Measurements from ENCODE around the gene TTC33.
A peak's percentile ranks its signal among the peaks of the same experiment; 100 is the strongest.
"Not testable (repeated sequence)": the region's sequence is repeated elsewhere in the genome, so short reads cannot be mapped to it uniquely, and the experiment has no call there.

TTC33 gene

DNA sequence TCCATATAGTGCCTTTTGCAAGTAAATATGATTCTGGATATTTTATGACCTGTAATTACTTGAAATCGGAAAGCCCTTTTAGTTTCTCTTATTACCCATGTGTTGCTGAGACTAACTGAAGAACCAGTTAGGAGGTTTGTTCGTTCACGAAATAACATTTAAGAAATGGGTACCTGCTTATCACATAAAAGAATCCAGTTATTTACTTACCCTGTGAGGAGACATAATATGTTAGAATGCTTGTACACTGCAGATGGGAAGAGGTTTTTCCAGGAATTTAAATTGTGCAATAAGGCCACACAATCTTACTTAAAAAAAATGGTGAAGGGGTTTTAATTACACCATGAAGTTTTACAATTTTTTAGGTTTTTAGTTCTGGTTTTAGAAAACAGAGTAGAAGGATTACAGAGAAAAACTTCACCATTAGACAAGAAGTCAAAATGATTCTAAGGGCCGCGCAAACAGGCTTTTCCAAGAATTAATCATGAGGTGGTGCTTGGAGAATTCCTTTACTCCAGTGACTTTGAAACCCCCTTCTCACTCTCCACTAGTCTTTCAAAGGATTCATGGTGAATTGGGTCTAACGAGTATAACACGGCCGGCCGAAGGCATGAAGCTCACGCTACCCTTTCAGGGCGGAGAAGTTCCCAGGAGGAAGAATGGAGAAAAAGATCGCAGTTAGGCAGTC lies 77.2 kb downstream of the TTC33 start:
- no peak for DNase-seq

DNA sequence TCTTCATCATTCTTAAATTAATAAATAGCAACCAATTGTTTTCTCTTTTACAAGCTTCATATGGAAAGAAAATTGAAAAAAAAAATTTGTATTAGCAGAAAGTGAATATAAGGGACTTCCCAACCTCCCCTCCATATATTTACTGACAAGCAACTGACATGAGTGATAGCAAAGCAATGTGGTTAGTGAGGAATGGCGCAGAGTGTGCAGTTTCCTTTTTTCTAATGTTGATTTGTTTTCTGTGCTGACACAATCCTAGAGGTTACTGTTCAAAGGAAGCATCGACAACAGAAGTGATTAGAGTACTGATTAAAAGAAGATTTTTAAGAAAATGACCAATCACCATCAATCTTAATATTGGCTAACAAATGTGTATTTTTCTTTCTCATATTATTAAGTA lies 77.7 kb downstream of the TTC33 start:
- DNase-seq = no peak

DNA sequence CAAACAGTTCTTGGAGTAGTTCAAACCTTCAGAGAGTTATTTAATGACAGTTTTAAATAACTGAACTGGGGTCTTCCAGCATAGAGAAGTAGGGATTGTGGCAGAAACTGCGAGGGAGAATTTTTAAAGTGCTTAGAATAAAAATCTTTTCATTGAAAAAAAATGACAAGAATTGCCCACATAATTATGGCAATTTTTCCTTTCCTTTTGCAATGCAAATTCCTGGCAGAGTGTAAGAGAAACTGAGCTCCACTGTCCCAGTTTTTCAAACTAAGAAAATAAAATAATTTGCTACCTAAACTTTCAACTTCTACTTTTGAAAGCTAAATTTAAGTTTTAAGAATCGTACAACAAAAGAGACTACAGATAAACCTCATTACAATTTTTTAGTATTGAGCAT lies 78.3 kb downstream of the TTC33 start:
- no peak for DNase-seq

DNA sequence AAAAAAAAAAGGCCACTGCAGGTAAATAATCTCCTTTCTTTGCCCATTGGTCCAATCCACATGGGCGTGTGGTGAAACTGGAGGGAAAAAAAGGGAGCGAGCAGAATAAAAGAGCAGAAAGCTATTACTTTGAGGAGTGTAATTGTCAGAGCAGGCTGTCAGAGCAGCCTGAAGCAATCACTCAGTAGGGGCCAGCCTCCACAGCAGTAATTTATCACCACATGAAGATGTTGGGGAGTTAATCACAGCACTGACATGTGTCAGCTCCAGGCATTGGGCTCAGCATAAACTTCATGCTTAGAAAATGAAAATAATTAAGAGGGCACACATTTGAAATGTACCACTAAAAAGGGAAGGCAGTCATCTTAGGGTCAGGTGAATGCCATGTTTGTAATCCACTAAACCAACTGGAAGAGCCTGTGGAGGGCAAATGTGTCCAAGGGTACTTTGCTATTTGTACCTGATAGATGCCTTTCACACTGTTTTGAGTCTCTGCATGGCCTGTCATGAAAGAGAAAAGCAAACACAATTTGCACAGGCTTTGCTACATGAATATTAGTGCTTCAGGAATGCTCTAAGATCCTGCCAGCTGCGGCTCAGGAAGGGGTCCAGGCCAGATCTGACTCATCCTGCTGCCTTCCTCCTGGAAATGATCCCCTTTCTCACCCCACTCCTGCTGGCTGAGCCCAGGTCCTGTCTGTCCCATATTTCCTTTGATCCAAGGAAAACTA lies 79.0 kb downstream of the TTC33 start:
- no peak for DNase-seq

DNA sequence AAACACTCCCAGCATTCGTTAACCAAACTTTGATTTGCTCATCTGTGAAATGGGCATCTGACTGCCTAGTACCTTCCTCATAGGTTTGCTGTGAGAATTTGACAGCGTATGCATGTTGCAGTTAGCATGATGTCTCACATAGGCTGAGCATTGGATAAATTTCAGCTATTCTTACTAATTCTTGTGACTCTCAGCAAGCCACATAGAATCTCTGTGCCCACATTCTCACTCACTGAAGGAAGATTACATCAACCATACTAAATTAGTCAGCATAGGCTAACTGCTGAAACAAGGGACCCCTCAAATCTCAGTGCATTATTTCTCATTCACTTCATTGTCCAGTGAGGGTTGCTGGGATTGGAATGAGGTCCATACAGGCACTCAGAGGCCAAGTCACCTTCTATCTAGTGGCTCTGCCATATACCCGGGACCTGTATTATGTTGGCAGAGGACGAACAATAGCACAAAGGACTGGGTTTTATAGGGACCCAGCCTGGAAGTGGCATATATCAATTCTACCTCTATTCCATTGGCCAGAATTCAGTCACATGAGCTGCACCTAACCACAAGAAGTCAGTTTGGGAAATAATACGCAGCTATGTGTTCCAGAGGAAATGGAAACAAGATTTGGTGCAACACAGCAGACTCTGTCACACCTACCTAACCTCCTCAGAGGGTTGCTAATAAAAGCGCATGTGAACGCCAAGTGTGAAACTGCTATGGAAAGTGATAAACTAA lies 80.2 kb downstream of the TTC33 start:
- DNase-seq = peak; percentile 70

DNA sequence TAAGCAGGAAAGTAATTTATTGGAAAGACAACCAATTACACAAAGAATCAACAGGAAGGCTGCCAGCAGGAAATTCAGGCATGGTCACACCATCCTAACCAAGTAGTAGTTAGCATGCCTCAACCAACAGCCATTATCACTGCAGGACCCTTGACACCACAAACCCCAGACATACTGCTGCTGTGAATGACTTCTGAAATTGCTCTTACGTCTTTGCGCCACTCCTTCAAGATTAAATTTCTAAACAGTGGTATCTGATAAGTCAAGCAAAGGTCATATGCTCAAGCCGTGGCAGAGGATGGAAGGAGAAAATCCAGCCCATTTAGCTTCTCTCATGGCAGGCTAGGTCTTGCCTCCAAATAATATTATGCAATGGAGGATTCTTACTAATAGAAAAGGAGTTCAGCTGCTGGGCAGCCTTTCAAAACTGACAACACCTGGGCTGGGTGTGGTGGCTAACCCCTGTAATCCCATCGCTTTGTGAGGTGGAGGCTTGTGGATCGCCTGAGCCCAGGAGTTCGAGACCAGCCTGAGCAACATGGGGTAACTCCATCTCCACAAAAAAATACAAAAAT lies 81.0 kb downstream of the TTC33 start:
- DNase-seq = no peak

DNA sequence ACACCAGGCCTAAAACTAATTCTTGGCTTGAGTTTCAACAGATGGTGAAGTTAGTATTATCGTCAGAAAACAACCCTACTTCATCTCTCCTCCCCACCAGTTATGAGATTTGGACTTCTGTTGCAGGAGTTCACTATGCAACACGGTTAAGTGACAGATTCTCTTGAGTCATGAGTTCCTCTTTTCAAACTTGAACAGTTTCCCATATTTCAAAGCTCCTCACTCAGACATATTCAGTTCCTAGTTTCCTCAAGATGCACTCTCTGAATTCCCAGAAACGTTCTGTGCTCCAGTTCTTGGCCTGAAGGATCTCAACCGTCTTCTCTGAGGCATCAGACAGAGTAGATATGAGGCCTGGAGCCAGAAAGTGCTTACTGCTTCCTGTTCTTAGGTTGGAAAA lies 83.3 kb downstream of the TTC33 start:
- no peak for DNase-seq

DNA sequence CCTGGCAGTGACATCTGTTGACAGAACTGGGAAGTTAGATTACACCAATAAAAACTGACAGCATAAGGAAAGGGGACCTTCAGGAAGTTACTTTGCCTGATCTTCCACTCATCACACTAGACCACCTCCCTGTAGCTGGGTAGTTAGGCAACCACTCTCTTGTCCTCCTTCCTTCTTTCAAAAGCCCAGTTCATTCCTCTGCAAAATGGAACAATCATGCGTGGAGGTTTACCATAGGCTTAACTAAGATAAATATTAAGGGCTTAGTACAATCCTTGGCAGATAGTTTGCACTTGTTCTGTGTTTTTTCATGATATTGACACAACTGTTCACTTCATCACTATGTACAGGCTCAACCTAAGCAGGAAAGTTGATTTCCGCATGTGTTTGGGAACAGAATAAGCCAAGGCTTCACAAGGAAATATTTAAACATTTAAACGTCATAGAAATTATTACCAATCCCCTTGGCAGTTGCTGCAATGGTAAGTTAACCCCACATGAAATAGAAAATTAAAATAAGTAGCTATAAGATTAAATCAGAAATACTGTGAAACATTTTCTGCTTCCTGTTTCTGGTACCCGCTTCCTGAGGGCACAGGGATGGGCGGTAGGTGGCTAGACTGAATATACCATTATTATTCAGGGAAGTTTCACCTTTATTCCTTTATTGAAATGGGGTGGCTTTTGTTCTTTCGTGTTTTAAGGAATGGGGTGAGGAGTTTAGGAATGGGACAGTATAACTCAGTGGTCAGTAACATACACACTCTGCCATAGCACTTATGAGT lies 86.0 kb downstream of the TTC33 start:
- no peak for DNase-seq

DNA sequence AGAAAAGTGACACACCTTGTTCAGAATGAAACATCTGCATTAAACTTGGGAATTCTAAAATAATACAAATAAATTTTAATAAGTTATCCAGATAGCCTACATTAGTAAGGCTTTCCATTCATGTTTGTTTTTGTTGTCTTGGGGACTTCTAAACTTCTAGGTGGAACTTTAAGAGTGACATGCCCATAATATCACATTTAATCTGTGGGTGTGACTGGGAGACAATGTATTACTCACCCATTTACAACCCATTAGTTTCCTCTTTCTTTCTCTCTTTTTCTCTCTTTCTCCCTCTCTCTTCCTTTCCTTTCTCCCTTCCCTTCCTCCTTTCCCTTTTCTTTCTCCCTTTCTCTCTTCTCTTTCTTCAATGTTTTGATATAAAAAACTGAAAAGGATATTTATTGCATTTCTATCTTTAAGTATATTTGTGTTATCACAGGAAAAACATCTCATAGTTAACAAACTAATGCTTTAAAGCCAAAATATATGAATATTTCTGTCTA lies 88.5 kb downstream of the TTC33 start:
- DNase-seq = no peak

DNA sequence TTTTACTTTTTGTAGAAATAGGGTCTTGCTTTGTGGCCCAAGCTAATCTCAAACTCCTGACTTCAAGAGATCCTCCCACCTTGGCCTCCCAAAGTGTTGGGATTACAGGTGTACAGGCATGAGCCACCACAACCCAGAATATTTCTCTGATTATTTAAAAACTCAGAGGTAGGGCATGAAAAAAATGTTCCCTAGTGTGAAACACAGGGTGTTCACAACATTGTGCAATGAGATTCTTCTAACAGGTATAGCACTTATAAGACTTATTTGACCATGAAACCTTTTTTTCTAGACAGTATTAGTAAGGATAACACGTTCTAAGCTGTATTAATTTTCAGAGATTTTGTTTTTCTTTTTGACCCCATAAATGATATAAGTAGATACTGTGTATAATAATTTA lies 89.1 kb downstream of the TTC33 start:
- DNase-seq = no peak

DNA sequence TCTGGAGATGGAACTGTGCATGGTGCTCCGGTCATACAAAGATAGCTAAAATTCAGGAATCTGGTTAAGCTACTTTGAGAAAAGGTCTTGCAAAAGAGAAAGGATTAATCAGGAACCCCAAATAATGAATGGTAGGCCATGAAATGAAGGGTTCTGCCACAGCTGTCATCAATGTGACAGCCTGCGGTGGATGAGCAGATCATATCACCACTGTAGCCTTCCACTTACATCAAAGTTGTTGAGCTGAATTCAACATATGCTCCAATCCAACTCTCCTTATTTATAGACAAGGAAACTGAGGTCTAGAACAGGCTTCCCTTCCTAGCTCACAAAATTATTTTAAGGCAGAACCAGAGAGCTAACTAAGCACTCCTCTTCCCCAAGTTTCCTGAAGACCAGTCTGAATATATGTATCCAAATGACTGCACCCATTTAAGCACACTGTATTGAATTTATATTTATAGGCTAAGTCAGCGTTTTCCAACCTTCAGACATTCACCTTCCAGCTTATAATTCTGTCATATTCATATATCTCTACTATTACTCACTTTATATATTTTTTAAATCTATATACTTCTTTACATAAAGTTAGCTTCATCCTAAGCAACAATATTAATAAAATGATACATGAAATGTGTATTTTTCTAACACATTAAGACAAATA lies 90.0 kb downstream of the TTC33 start:
- no peak for DNase-seq

DNA sequence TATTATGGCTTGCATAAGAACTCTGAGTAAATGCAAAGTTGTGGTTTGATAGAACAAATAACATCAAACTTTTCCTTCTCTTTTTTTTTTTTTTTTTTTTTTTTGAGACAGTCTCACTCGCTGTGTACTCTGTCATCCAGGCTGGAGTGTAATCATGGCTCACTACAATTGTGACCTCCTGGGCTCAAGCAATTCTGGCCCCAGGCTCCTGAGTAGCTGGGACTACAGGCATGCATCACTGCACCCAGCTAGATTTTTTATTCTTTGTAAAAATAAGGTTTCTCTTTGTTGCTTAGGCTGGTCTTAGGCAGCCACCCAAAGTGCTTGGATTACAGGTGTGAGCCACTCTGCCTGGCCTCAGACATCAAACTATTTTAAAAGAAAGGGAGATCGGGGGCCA lies 95.0 kb downstream of the TTC33 start:
- no peak for DNase-seq

DNA sequence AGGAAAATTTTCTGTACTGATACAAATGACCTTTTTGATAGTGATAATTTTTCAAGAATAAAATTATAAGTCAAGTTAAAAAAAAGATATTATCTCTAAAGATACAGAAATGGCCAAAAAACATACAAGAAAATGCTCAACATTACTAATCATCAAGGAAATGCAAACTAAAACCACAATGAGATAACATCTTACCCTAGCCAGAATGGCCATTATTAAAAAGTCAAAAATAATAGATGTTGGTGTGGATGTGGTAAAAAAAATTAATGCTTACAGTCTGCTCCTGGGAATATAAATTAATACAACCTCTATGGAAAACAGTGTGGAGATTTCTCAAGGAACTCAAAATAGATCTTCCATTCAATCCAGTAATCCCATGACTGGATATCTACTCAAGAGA lies 99.0 kb downstream of the TTC33 start:
- DNase-seq = no peak

DNA sequence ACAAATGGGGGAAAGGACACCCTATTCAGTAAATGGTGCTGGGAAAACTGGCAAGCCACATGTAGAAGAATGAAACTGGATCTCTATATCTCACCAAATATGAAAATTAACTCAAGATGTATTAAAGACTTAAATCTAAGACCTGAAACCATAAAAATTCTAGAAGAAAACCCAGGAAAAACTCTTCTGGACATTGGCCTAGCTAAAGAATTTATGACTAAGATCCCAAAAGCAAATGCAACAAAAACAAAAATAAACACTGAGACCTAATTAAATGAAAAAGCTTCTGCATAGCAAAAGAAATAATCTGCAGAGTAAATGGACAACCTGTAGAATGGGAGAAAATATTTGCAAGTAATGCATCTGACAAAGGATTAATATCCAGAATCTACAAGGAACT lies 99.7 kb downstream of the TTC33 start:
- not testable (repeated sequence) for DNase-seq

DNA sequence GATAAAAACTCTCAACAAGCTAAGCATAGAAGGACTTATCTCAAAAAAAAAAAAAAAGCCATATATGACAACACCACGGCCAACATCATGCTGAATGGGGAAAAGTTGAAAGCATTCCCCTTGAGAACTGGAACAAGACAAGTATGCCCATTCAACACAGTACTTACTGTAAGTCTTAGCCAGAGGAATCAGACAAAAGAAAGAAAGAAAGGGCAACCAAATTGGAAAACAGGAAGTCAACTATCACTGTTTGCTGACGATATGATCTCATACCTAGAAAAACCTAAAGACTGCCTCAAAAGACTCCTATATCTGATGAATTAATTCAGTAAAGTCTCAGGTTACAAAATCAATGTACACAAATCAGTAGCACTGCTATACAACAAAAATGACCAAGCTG lies 100.6 kb downstream of the TTC33 start:
- DNase-seq = no peak

DNA sequence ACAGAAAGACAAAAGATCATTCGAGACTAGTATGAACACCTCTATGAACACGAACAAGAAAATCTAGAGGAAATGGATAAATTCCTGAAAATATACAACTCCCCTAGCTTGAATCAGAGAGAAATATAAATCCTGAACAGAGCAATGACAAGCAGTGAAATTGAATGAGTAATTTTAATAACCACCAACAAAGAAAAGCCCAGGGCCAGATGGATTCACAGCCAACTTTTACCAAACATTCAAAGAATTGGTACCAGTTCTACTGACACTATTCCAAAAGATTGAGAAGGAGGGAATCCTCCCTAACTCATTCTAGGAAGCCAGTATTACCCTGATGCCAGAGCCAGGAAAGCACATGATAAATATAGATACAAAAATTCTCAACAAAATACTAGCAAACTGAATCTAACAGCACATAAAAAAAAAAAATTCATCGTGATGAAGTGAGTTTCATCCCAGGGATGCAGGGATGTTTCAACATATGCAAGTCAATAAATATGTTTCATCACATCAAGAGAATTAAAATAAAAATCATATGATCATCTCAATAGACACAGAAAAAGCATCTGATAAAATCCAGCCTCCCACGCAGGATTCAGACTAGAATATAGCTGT lies 101.3 kb downstream of the TTC33 start:
- DNase-seq = no peak

DNA sequence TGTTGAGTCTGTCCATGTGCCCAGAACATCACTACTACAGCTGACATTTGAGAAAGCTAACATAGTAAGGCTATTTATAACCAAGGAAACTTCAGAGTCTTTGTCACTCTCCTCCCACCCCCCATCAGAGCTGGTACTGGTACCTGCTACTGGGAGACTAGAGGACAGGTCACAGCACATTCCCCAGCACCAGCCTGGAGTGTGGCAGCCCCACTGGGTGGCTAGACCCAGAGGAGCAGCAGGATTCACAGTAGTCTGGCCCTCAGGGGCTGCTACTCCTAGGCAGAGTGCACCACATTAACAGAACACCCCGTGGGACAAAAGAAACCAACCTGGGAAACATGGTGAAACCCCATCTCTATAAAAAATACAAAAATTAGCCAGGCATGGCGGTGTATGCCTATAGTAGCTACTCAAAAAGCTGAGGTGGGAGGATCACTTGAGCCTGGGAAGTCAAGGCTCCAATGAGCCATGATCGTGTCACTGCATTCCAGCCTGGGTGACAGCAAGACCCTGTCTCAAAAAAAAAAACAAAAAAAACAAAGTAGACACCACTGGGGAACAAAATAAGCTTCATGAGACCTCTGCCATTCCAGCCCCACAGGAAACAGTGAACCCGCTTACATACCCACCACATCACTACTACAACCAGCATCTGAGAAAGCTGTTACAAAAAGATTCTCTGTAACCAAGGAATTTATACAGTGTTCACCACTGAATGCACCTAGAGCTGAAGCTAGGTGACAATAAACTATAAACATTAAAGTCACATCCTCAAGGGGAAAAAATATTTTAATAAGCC lies 102.3 kb downstream of the TTC33 start:
- no peak for DNase-seq

DNA sequence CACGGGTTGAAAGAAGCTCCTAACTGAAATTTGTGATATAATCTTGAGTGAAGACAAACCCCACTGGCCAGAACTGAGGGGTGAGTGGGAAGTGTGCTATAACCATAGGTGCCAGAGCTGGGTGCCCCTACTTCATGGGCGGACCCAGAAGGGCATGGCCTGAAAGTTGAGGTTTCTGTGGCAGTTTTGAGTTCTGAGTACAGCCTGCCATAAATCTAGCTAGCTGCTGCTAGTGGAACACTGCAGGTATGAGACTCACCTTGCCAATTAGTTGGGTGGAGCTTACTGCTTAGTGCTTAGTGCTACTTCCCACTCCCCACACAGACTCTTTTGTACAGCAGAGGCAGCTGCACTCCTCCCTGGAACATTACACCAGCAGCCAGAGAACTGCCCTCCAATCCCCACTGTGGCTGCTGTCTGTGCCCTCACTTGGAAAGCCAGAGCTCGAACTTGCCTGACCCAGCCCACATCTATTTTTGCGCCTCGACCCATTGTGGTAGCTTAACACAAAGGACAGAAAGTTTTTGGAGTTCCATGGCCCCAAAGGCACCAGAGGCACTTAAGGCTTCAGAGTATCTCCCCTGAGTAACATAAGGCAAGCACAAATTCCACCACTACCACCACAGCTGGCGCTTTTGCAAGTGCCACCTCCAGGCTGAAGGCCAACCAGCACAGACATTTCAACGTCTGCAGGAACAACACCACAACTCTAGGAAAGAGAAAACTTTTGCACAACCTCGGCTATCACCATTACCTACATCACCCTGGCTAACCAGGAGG lies 103.1 kb downstream of the TTC33 start:
- peak; percentile 63 for DNase-seq

DNA sequence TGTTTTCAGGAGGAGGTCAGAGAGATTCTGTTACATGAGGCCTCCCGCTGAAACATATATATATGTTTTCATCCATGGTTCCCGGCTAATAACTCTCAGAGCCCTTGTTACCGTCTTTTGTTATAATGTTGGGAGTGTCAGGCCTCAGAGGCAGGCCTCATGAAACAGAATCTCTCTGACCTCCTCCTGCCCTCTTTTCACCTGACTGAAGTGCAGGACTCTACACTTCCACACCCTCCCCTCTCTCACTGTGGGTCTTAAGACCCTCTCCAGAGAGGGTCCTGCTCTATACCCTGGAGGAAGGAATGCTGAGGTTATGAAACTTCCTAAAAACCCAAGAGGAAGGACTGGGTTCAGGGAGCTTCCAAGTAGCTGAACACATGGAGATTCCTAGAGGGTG lies 104.6 kb downstream of the TTC33 start:
- no peak for DNase-seq

DNA sequence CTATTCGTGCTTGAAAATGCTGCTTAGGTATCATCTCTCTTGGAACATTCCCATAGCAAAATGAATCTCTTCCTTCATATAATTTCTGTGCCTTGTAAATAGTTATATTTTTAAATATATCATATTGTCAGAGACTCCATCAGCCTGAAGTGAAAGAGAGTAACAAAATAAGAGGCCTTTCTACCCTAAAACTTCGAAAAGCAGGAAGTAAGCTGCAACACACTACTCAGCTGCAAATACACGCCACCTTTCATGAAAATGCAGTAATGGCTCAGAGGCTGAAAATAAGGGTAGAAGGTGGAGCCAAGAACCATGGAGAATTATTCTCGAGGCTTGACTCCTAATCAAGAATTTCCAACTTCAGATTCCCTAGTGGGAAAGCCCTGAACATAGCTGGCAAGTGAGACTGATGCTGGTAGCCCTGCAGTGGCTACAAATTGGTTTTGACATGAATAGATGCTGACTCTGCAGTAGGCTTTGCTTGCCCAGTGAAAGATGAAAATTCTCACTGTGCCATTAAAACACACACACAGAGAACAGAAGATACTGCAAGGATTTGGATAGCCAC lies 106.2 kb downstream of the TTC33 start:
- DNase-seq = no peak
